NCI-H82 treated with DMSO at 0.1 percent for 48 hours (cell line): Measurements from ENCODE around the gene RNLS.

Source experiments
- DNase-seq: peaks from one replicate; lab custom pipeline; 2025; ENCODE audit not compliant: unreplicated experiment; lab: John Stamatoyannopoulos, UW

RNLS gene

GRCh38 chr10:88270061-88270808, 312.9 kb downstream of the RNLS start:
- no peak for DNase-seq

GRCh38 chr10:88262591-88263234, 320.4 kb downstream of the RNLS start:
- no peak for DNase-seq

- no peak for DNase-seq
Observed at GRCh38 chr10:88261152-88261551, 322.0 kb downstream of the RNLS start.

- no peak for DNase-seq
Observed at GRCh38 chr10:88260329-88261051, 322.6 kb downstream of the RNLS start.

- DNase-seq, result no peak
Observed at GRCh38 chr10:88259381-88259780, 323.7 kb downstream of the RNLS start.

- DNase-seq, result no peak
Observed at GRCh38 chr10:88256886-88257285, 326.2 kb downstream of the RNLS start.

- DNase-seq, result no peak
Observed at GRCh38 chr10:88256013-88256680, 327.0 kb downstream of the RNLS start.

- DNase-seq, result no peak
Observed at GRCh38 chr10:88254091-88254490, 329.0 kb downstream of the RNLS start.

- DNase-seq, result no peak
Observed at GRCh38 chr10:88253622-88254021, 329.5 kb downstream of the RNLS start.

- DNase-seq, result no peak
Observed at GRCh38 chr10:88253128-88253527, 330.0 kb downstream of the RNLS start.

GRCh38 chr10:88249450-88249849, 333.7 kb downstream of the RNLS start:
- DNase-seq, result no peak

GRCh38 chr10:88246675-88247074, 336.4 kb downstream of the RNLS start:
- DNase-seq, result no peak

GRCh38 chr10:88245974-88246511, 337.1 kb downstream of the RNLS start:
- DNase-seq, result no peak

GRCh38 chr10:88244781-88245625, 338.1 kb downstream of the RNLS start:
- DNase-seq, result no peak

GRCh38 chr10:88243836-88244730, 339.0 kb downstream of the RNLS start:
- no peak for DNase-seq

GRCh38 chr10:88243202-88243744, 339.8 kb downstream of the RNLS start:
- no peak for DNase-seq

- DNase-seq, result no peak
Observed at GRCh38 chr10:88241501-88241900, 341.6 kb downstream of the RNLS start.

GRCh38 chr10:88239212-88239611, 343.9 kb downstream of the RNLS start:
- no peak for DNase-seq

GRCh38 chr10:88238615-88238914, 344.6 kb downstream of the RNLS start:
- DNase-seq, result no peak
